ENCODE results near the gene MRPL24. TPM values are rescaled to one million over a fixed set of nuclear protein-coding genes. Genes with fewer than 3 reads are reported as not detected.

MRPL24 gene
- total RNA-seq, 2 experiments from 2014 or later, result 40.3 to 43.8 TPM

- no peak overlapping the region for H3K27ac Mint-ChIP-seq
- no peak overlapping the region for H3K4me3 Mint-ChIP-seq
- H3K36me3 Mint-ChIP-seq (ENCODE audit: low read depth), result no peaks in the 10 kb centered on the region
- DNase-seq, result no peak
- no peaks in the 10 kb centered on the region for H3K9me3 Mint-ChIP-seq
- peaks cover 15% of the 10 kb centered on the region for H3K4me1 Mint-ChIP-seq
- CTCF ChIA-PET, result interaction anchor here (1.0 to 2.1 kb wide), 3 partner anchors 10 to 32 kb away, joined by 4 to 5 read pairs (median 5); no protein-coding TSS in a partner anchor
- POLR2A ChIA-PET, result interaction anchor here (0.7 kb wide), 1 partner anchor 47 kb away, joined by 3 read pairs; no protein-coding TSS in a partner anchor
- H3K27me3 Mint-ChIP-seq, result peaks cover 65% of the 10 kb centered on the region
Measured at GRCh38 chr1:156693848-156694689, 46.8 kb downstream of the MRPL24 start.

- CTCF ChIA-PET, result interaction anchor here (1.2 to 5.8 kb wide), 2 partner anchors 13 to 198 kb away, joined by 4 to 57 read pairs; partner anchors contain the start of gene CRABP2
- POLR2A ChIA-PET, result no interaction called here
- DNase-seq, result no peak
Measured at GRCh38 chr1:156692925-156693847, 47.7 kb downstream of the MRPL24 start.

GRCh38 chr1:156692441-156692924 lies 48.4 kb downstream of the MRPL24 start:
- H3K27me3 Mint-ChIP-seq, result peaks cover 74% of the 10 kb centered on the region
- ChIA-PET CTCF (interaction anchor here (1.2 to 11.7 kb wide), 4 partner anchors 13 to 199 kb away, joined by 4 to 212 read pairs (median 40); partner anchors contain the start of genes CRABP2, ISG20L2 and METTL25B), POLR2A (interaction anchor here (0.5 to 3.9 kb wide), 2 partner anchors 34 to 87 kb away, joined by 3 to 32 read pairs; partner anchors contain the start of genes ISG20L2 and METTL25B)
- H3K9me3 Mint-ChIP-seq, result no peaks in the 10 kb centered on the region
- H3K4me1 Mint-ChIP-seq, result peaks cover 15% of the 10 kb centered on the region
- no peak overlapping the region for H3K4me3 Mint-ChIP-seq
- no peak for DNase-seq
- no peak overlapping the region for H3K27ac Mint-ChIP-seq
- H3K36me3 Mint-ChIP-seq (ENCODE audit: low read depth), result no peaks in the 10 kb centered on the region

More at GRCh38 chr1:156692925-156693847, 47.7 kb downstream of the MRPL24 start:
- H3K27ac Mint-ChIP-seq, result no peak overlapping the region
- H3K27me3 Mint-ChIP-seq, result peaks cover 74% of the 10 kb centered on the region
- no peaks in the 10 kb centered on the region for H3K36me3 Mint-ChIP-seq (ENCODE audit: low read depth)
- no peak overlapping the region for H3K4me3 Mint-ChIP-seq
- H3K4me1 Mint-ChIP-seq, result peaks cover 15% of the 10 kb centered on the region
- H3K9me3 Mint-ChIP-seq, result no peaks in the 10 kb centered on the region

GRCh38 chr1:156691665-156692440 lies 49.0 kb downstream of the MRPL24 start:
- H3K4me1 Mint-ChIP-seq, result peaks cover 15% of the 10 kb centered on the region
- no peak overlapping the region for H3K4me3 Mint-ChIP-seq

GRCh38 chr1:156691191-156691590 lies 49.7 kb downstream of the MRPL24 start:
- Mint-ChIP-seq H3K4me1 (peaks cover 15% of the 10 kb centered on the region), H3K4me3 (no peak overlapping the region), H3K36me3 (ENCODE audit: low read depth) (no peaks in the 10 kb centered on the region), H3K9me3 (no peaks in the 10 kb centered on the region), H3K27me3 (peaks cover 68% of the 10 kb centered on the region), H3K27ac (no peak overlapping the region)
- no peak for DNase-seq
- ChIA-PET POLR2A (interaction anchor here (1.6 to 3.9 kb wide), 4 partner anchors 14 to 61 kb away, joined by 5 to 32 read pairs (median 8); partner anchors contain the start of genes CRABP2, ISG20L2 and METTL25B), CTCF (interaction anchor here (1.1 to 11.7 kb wide), 11 partner anchors 9 to 200 kb away, joined by 3 to 212 read pairs (median 26); partner anchors contain the start of genes CRABP2, ISG20L2, METTL25B and NES)

More at GRCh38 chr1:156691665-156692440, 49.0 kb downstream of the MRPL24 start:
- Mint-ChIP-seq H3K27me3 (peaks cover 73% of the 10 kb centered on the region), H3K9me3 (no peaks in the 10 kb centered on the region), H3K36me3 (ENCODE audit: low read depth) (no peaks in the 10 kb centered on the region), H3K27ac (no peak overlapping the region)
- POLR2A ChIA-PET, result interaction anchor here (0.5 to 3.9 kb wide), 4 partner anchors 13 to 86 kb away, joined by 3 to 32 read pairs (median 8); partner anchors contain the start of genes CRABP2, ISG20L2 and METTL25B
- no peak for DNase-seq
- CTCF ChIA-PET, result interaction anchor here (1.1 to 11.7 kb wide), 8 partner anchors 9 to 199 kb away, joined by 3 to 212 read pairs (median 24); partner anchors contain the start of genes CRABP2, ISG20L2, METTL25B and NTRK1

GRCh38 chr1:156690675-156691036 lies 50.2 kb downstream of the MRPL24 start:
- Mint-ChIP-seq H3K9me3 (no peaks in the 10 kb centered on the region), H3K27me3 (peaks cover 68% of the 10 kb centered on the region), H3K36me3 (ENCODE audit: low read depth) (no peaks in the 10 kb centered on the region), H3K4me3 (no peak overlapping the region), H3K27ac (no peak overlapping the region), H3K4me1 (peaks cover 15% of the 10 kb centered on the region)
- POLR2A ChIA-PET, result interaction anchor here (1.2 to 3.9 kb wide), 6 partner anchors 15 to 118 kb away, joined by 3 to 32 read pairs (median 6); partner anchors contain the start of genes CRABP2, ISG20L2 and METTL25B
- no peak for DNase-seq
- CTCF ChIA-PET, result interaction anchor here (1.2 to 11.7 kb wide), 18 partner anchors 8 to 268 kb away, joined by 3 to 212 read pairs (median 16); partner anchors contain the start of genes CRABP2, INSRR, ISG20L2 and METTL25B

GRCh38 chr1:156689953-156690674 lies 50.8 kb downstream of the MRPL24 start:
- peaks cover 69% of the 10 kb centered on the region for H3K27me3 Mint-ChIP-seq

GRCh38 chr1:156689035-156689952 lies 51.6 kb downstream of the MRPL24 start:
- CTCF ChIA-PET, result interaction anchor here (0.5 to 11.7 kb wide), 45 partner anchors 7 to 270 kb away, joined by 3 to 212 read pairs (median 4); partner anchors contain the start of genes CRABP2, INSRR, ISG20L2 and METTL25B
- Mint-ChIP-seq H3K9me3 (no peaks in the 10 kb centered on the region), H3K27me3 (peaks cover 65% of the 10 kb centered on the region), H3K4me3 (no peak overlapping the region), H3K27ac (no peak overlapping the region), H3K4me1 (peaks cover 21% of the 10 kb centered on the region), H3K36me3 (ENCODE audit: low read depth) (no peaks in the 10 kb centered on the region)
- POLR2A ChIA-PET, result interaction anchor here (0.7 to 3.9 kb wide), 9 partner anchors 13 to 119 kb away, joined by 3 to 32 read pairs (median 5); partner anchors contain the start of genes CRABP2, ISG20L2 and METTL25B
- DNase-seq, result peak; percentile 76

More at GRCh38 chr1:156689953-156690674, 50.8 kb downstream of the MRPL24 start:
- peaks cover 15% of the 10 kb centered on the region for H3K4me1 Mint-ChIP-seq
- no peaks in the 10 kb centered on the region for H3K9me3 Mint-ChIP-seq
- H3K4me3 Mint-ChIP-seq, result no peak overlapping the region
- H3K36me3 Mint-ChIP-seq (ENCODE audit: low read depth), result no peaks in the 10 kb centered on the region
- H3K27ac Mint-ChIP-seq, result no peak overlapping the region
- ChIA-PET CTCF (interaction anchor here (0.5 to 11.7 kb wide), 41 partner anchors 8 to 269 kb away, joined by 3 to 212 read pairs (median 4); partner anchors contain the start of genes CRABP2, INSRR, ISG20L2 and METTL25B), POLR2A (interaction anchor here (0.7 to 3.9 kb wide), 9 partner anchors 14 to 118 kb away, joined by 3 to 32 read pairs (median 5); partner anchors contain the start of genes CRABP2, ISG20L2 and METTL25B)
- DNase-seq, result no peak

All from activated CD4-positive, alpha-beta memory T cell treated with anti-CD3 and anti-CD28 coated beads, Interleukin-2, amount 10 ng/mL, durations not matched to agents 7 days and 5 days (primary cell).